ENCODE measurements around the gene PHC2.
A peak's percentile ranks its signal among the peaks of the same experiment; 100 is the strongest.

The PHC2 gene

GRCh38 chr1:33299461-33300155 is 131.3 kb downstream of the PHC2 start:
- DNase-seq (ENCODE audit: low read depth) = no peak
- no peak overlapping the region for H3K4me3 ChIP-seq (ENCODE audit: low read length)
- TF ChIP-seq CTCF (IDR thresholded peaks at IDR 0.05; ENCODE audit: insufficient read depth, low read depth, low read length, missing control alignments) = no peak

- TF ChIP-seq CTCF (IDR thresholded peaks at IDR 0.05; ENCODE audit: insufficient read depth, low read depth, low read length, missing control alignments) = peak; percentile 89
- no peak overlapping the region for H3K4me3 ChIP-seq (ENCODE audit: low read length)
- peak; percentile 60 for DNase-seq (ENCODE audit: low read depth)
Measured at GRCh38 chr1:33298623-33299277, 132.1 kb downstream of the PHC2 start.

GRCh38 chr1:33297911-33298622 is 132.8 kb downstream of the PHC2 start:
- DNase-seq (ENCODE audit: low read depth) = no peak
- TF ChIP-seq CTCF (IDR thresholded peaks at IDR 0.05; ENCODE audit: insufficient read depth, low read depth, low read length, missing control alignments) = no peak
- H3K4me3 ChIP-seq (ENCODE audit: low read length) = no peak overlapping the region

- no peak overlapping the region for H3K4me3 ChIP-seq (ENCODE audit: low read length)
- DNase-seq (ENCODE audit: low read depth) = no peak
- no peak for TF ChIP-seq CTCF (IDR thresholded peaks at IDR 0.05; ENCODE audit: insufficient read depth, low read depth, low read length, missing control alignments)
Measured at GRCh38 chr1:33296824-33297223, 134.1 kb downstream of the PHC2 start.

- DNase-seq (ENCODE audit: low read depth) = no peak
- TF ChIP-seq CTCF (IDR thresholded peaks at IDR 0.05; ENCODE audit: insufficient read depth, low read depth, low read length, missing control alignments) = no peak
- no peak overlapping the region for H3K4me3 ChIP-seq (ENCODE audit: low read length)
Measured at GRCh38 chr1:33296082-33296458, 134.8 kb downstream of the PHC2 start.

GRCh38 chr1:33295450-33296081 is 135.3 kb downstream of the PHC2 start:
- TF ChIP-seq CTCF (IDR thresholded peaks at IDR 0.05; ENCODE audit: insufficient read depth, low read depth, low read length, missing control alignments) = peak; percentile 96
- no peak overlapping the region for H3K4me3 ChIP-seq (ENCODE audit: low read length)
- DNase-seq (ENCODE audit: low read depth) = peak; percentile 81

Measured in epithelial cell of esophagus (primary cell).